Stimulated activated CD8-positive, alpha-beta memory T cell treated with anti-CD3 and anti-CD28 coated beads, Interleukin-15, amount 100 ng/mL, for 4 hours (primary cell): ENCODE results near the gene TMEM139.
"Not testable (repeated sequence)": the region's sequence is repeated elsewhere in the genome, so short reads cannot be mapped to it uniquely, and the experiment has no call there.

Experiments
- DNase-seq, 2 donors: peaks; one replicate each; pipeline ENCODE4 v3.0.0-alpha.2; 2020; ENCODE audit warnings: low read depth in 2 of 2

Gene TMEM139

GRCh38 chr7:143288836-143289235 lies 4.1 kb downstream of the TMEM139 start:
- DNase-seq: no peak

GRCh38 chr7:143289421-143289820 lies 4.7 kb downstream of the TMEM139 start:
- no peak for DNase-seq

DNA sequence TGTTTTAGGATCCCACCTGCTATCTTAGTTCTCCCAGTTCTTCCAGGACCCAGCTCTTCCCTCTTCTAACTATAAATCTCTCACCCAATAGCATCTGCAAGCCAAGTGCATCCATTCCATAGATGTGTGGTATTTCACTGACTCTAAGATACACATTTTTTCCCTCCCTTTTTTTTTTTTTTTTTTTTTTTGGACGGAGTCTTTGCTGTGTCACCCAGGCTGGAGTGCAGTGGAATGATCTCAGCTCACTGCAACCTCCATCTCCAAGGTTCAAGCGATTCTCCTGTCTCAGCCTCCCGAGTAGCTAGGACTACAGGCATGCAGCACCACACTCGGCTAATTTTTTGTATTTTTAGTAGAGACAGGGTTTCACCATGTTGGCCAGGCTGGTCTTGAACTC lies 5.1 kb downstream of the TMEM139 start:
- not testable (repeated sequence) for DNase-seq

GRCh38 chr7:143290293-143290692 lies 5.5 kb downstream of the TMEM139 start:
- no peak for DNase-seq

GRCh38 chr7:143292876-143293275 lies 8.1 kb downstream of the TMEM139 start:
- no peak for DNase-seq

DNA sequence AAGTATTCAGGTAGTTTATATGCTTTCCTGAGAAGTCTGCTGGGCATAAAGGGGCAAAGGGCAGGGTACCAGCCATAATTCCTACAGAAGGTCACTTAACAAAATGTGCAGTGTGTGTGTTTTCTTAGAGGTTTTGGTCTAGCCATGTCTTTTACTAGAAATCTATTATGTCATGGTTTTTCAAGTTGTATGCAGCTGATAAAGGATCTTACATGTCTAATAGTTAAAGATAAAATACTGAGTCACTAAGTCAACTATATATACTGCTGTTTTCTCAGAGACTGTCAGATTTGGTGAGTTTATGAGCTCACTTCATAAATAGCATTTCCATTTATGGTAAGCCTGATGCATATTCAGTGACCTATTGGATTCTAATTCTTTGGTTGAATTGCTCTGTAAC lies 11.1 kb downstream of the TMEM139 start:
- no peak for DNase-seq

DNA sequence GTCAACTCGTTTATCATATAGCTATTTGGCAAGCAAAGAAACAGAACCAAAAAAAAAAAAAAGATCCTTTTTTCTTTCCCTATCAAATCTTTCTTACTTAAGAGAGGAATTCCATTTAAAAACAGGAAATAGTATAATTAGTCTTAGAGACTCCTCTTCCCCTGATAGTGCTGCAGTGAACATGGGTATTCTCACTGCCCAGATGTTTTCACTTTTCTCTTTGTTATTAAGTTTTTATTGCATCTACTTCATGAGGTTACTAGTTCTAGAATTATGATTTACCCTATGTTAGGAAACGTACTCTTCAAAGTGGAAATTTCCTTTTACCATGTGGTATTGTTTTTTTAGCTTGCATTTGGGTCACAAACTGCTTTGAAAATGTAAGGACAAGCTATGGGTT lies 11.9 kb downstream of the TMEM139 start:
- DNase-seq: no peak

GRCh38 chr7:143299346-143299745 lies 14.6 kb downstream of the TMEM139 start:
- no peak for DNase-seq

DNA sequence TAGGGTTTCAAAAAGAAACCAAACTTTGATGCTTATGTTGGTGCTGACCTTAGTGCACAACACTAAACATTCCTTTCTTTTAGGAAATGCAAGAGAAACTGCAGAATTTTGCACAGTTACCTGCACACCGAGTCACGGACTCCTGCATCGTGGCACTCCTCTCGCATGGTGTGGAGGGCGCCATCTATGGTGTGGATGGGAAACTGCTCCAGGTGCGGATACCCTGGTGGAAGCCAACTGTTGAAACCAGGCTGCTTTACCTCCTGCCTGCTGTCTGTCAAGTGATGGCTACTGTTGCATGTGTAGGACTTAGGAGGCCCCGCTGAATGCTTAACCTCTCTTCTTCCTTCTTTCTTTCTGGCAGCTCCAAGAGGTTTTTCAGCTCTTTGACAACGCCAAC lies 15.1 kb downstream of the TMEM139 start:
- peak; percentile 17 to 39 for DNase-seq

- no peak for DNase-seq
Observed at GRCh38 chr7:143300959-143301935, 16.5 kb downstream of the TMEM139 start.

- no peak for DNase-seq
Observed at GRCh38 chr7:143303733-143304132, 19.0 kb downstream of the TMEM139 start.

GRCh38 chr7:143304938-143305337 lies 20.2 kb downstream of the TMEM139 start:
- no peak for DNase-seq

GRCh38 chr7:143305423-143306070 lies 20.8 kb downstream of the TMEM139 start:
- peak; percentile 12 to 23 for DNase-seq

GRCh38 chr7:143308632-143309031 lies 23.9 kb downstream of the TMEM139 start:
- no peak for DNase-seq

DNA sequence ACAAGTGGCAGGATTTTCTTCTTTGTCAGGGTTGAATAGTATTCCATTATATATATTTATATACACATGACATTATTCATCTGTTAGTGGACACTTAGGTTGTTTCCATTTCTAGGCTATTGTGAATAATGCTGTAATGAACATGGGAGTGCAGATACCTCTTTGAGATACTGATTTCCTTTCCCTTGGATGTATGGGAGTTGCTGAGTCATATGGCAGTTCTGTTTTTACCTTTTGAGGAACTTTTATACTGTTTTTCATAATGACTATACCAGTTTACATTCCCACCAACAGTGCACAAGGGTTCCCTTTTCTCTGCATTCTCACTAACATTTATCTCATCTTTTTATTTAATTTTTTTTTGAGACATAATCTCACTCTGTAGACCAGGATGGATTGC lies 29.4 kb downstream of the TMEM139 start:
- no peak for DNase-seq

DNA sequence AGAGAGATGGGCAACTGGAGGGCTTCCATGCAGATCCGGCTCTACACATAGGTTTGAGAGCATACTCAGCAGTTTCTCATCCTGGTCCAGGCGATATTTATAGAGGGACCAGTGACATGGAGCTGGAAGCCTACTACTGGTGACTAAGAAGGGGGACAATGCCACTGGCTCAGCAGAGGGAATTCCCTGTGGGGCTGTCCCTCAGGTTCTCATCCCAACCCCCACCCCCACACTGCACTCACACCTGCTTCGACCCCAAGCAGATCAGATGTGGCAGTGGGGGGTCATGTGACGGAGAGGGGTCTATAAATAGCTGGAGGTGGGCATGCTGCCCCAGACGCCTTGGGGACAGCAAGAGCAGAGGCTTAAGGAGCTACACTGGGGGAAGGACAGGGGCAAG lies 31.0 kb downstream of the TMEM139 start, which contains the start of gene CLCN1:
TSS of gene CLCN1 (plus strand) at position 336 of the 400 bp plus-strand sequence. CDS start 102 bp downstream, outside the sequence.
- no peak for DNase-seq

- DNase-seq: no peak
Observed at GRCh38 chr7:143316492-143316891, 31.7 kb downstream of the TMEM139 start.

DNA sequence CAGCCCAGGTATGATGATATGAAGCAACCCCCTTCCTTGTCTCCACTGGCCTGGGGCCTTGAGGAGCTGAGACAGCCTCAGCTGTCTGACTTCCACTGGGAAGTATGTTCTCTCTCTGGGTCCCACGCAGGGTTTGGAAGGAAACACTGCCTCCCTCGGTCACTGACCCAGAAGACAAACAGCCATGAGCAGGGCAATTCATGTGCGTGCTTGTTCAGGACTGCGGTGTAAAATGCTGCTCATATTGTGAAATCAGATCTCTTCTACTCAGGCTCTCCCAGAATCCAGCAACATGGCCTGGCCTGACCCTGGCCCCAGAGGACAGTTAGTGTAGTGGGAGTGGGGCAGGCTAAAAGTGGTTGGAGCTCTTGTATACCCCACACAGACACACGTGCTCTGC lies 33.9 kb downstream of the TMEM139 start:
- DNase-seq: no peak

DNA sequence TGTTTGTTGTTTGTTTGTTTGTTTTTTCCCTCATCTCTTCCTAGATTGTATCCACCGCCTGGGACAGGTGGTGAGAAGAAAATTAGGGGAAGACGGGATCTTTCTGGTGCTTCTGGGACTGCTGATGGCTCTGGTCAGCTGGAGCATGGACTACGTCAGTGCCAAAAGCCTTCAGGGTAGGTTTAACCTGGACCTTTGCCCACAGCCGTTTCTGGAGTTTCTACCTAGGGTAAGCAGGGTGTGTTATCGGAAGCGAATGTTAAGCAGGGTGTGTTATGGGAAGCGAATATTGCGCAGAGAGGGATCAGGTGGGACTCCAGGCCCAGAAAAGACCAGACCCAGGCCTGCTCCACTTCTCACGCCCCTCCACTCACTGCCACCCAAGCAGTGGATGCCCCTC lies 35.9 kb downstream of the TMEM139 start:
- no peak for DNase-seq

GRCh38 chr7:143321242-143321641 lies 36.5 kb downstream of the TMEM139 start:
- DNase-seq: no peak

DNA sequence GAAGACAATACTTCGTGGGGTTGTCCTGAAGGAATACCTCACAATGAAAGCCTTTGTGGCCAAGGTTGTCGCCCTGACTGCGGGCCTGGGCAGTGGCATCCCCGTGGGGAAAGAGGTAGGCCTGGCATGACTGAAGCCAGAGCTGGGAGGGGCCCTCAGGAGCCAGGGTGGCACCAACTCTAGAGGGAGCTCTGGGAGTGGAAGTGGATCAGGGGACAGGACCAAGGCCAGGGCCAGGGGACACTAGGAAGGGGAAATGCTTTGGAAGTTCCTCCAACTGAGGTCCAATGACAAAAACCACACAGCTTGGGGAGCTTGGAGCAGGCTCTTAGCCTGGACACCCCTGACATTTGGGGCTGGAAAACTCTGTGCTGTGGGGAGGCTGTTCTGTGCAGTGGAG lies 37.0 kb downstream of the TMEM139 start:
- no peak for DNase-seq

GRCh38 chr7:143322760-143323633 lies 38.2 kb downstream of the TMEM139 start:
- DNase-seq: no peak
